Activated B cell treated with CpG ODN at 0.5 μM for 24 hours (primary cell): ENCODE data around the gene PLK5. TPM values are rescaled to one million over a fixed set of nuclear protein-coding genes. Genes with fewer than 3 reads are reported as not detected.
"Not testable (repeated sequence)": the region's sequence is repeated elsewhere in the genome, so short reads cannot be mapped to it uniquely, and the experiment has no call there.

Source experiments
- ATAC-seq: fragments of 200-7000 bp; cut with Tn5 transposase; one replicate; pipeline ENCODE4 v1.10.0; 2021; ENCODE audit warnings: low read depth, mild to moderate bottlenecking, moderate library complexity
- CTCF ChIA-PET: fragments of 350-600 bp; sonication (Branson Sonifier 250); formaldehyde crosslinking; loops from one replicate; lab custom pipeline; 2021; ENCODE audit warnings: antibody characterized with exemption; lab: Charles Lee
- POLR2A ChIA-PET: fragments of 350-600 bp; sonication (Branson Sonifier 250); formaldehyde crosslinking; loops from one replicate; lab custom pipeline; 2021; ENCODE audit warnings: antibody characterized with exemption; lab: Charles Lee
- DNase-seq: peaks from one replicate; pipeline ENCODE4 v3.0.0; 2022
- H3K27ac Mint-ChIP-seq: one replicate; pipeline ENCODE4 v1.8.0; 2020; ENCODE audit warnings: mixed read lengths
- H3K27me3 Mint-ChIP-seq: one replicate; pipeline ENCODE4 v1.8.0; 2021; ENCODE audit warnings: mixed read lengths
- H3K36me3 Mint-ChIP-seq: one replicate; pipeline ENCODE4 v1.8.0; 2021; ENCODE audit warnings: low read depth, mixed read lengths
- H3K4me1 Mint-ChIP-seq: one replicate; pipeline ENCODE4 v1.8.0; 2021; ENCODE audit warnings: mixed read lengths
- H3K4me3 Mint-ChIP-seq: one replicate; pipeline ENCODE4 v1.8.0; 2020; ENCODE audit warnings: mild to moderate bottlenecking, mixed read lengths
- H3K9me3 Mint-ChIP-seq: one replicate; pipeline ENCODE4 v1.8.0; 2020; ENCODE audit warnings: mixed read lengths
- intact Hi-C: fragments of 100-400 bp; cut with micrococcal nuclease; formaldehyde crosslinking; loops from one replicate; pipeline ENCODE4 v1.15.1; 2024
- total RNA-seq: library from RNA; stranded (reverse); gene quantifications from 2 replicates; pipeline ENCODE4 v1.2.3, GENCODE V29; 2022
- TF ChIP-seq, protein P1 (sequence below): fragments of 200-600 bp; IDR thresholded peaks from one replicate; pipeline ENCODE4 v1.8.0; 2022; ENCODE audit warnings: antibody characterized with exemption, mild to moderate bottlenecking

The PLK5 gene
- total RNA-seq, 1 donor from 2014 or later = not detected

- no peak overlapping the region for H3K27ac Mint-ChIP-seq
- H3K9me3 Mint-ChIP-seq = no peaks in the 10 kb centered on the region
- POLR2A ChIA-PET = interaction anchor here (0.6 kb wide), 1 partner anchor 86 kb away, joined by 5 read pairs; no protein-coding TSS in a partner anchor
- peaks cover under 1% of the 10 kb centered on the region for H3K4me1 Mint-ChIP-seq
- DNase-seq (no peak), ATAC-seq (no peak)
- CTCF ChIA-PET = no interaction called here
- no peak overlapping the region for H3K4me3 Mint-ChIP-seq
- intact Hi-C loops = no loop called here
- TF ChIP-seq, protein P1, sequence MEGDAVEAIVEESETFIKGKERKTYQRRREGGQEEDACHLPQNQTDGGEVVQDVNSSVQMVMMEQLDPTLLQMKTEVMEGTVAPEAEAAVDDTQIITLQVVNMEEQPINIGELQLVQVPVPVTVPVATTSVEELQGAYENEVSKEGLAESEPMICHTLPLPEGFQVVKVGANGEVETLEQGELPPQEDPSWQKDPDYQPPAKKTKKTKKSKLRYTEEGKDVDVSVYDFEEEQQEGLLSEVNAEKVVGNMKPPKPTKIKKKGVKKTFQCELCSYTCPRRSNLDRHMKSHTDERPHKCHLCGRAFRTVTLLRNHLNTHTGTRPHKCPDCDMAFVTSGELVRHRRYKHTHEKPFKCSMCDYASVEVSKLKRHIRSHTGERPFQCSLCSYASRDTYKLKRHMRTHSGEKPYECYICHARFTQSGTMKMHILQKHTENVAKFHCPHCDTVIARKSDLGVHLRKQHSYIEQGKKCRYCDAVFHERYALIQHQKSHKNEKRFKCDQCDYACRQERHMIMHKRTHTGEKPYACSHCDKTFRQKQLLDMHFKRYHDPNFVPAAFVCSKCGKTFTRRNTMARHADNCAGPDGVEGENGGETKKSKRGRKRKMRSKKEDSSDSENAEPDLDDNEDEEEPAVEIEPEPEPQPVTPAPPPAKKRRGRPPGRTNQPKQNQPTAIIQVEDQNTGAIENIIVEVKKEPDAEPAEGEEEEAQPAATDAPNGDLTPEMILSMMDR = no peak
- no peaks in the 10 kb centered on the region for H3K36me3 Mint-ChIP-seq
- H3K27me3 Mint-ChIP-seq = peaks cover 6% of the 10 kb centered on the region
Measured at GRCh38 chr19:1496714-1497577, 26.9 kb upstream of the PLK5 start.

DNA sequence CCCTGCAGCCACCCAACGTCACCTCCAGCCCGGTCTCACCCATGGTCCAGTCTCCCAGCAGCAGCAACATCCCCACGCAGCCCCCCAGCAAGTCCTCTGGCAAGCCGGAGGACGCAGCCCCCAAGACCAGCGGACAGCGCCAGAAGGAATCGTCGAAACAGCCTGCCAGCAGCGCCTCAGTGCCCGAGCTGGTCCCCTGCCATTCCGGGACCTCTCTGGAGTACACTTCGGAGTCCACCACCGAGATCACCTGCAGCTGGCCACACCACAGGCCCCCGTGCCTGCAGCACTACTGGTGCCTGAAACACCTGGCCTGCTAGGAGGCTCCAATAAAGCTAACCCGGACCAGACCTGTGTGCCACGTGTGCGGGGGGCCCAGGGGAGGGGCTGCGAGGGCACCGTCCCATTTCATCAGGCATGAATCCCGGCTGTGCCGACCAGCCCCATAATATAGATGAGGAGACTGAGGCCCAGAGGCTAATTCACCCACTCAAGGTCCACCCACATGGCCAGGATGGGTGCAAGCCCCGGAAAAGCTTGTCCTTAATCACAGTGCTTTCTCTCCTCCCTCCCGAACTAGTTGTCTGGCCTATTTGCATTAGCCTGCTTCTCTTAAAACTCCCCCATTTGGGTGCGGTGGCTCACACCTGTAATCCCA, 26.2 kb upstream of the PLK5 start:
- CTCF ChIA-PET = no interaction called here
- POLR2A ChIA-PET = interaction anchor here (0.6 to 0.7 kb wide), 3 partner anchors 85 to 566 kb away, joined by 4 to 6 read pairs (median 5); no protein-coding TSS in a partner anchor

DNA sequence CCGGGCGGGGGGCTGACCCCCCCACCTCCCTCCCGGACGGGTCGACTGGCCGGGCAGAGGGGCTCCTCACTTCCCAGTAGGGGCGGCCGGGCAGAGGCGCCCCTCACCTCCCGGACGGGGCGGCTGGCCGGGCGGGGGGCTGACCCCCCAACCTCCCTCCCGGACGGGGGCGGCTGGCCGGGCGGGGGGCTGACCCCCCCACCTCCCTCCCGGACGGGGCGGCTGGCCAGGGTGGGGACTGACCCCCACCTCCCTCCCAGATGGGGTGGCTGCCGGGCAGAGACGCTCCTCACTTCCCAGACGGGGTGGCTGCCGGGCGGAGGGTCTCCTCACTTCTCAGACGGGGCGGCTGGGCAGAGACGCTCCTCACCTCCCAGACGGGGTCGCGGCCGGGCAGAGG, 24.6 kb upstream of the PLK5 start:
- H3K9me3 Mint-ChIP-seq, POLR2A ChIA-PET, ATAC-seq, H3K27ac Mint-ChIP-seq, DNase-seq, CTCF ChIA-PET, H3K36me3 Mint-ChIP-seq, intact Hi-C loops, H3K4me1 Mint-ChIP-seq, H3K4me3 Mint-ChIP-seq: not testable (repeated sequence)
- H3K27me3 Mint-ChIP-seq = peaks cover 14% of the 10 kb centered on the region

More for the DNA sequence above, 26.2 kb upstream of the PLK5 start:
- no peak for ATAC-seq
- intact Hi-C loops = no loop called here
- Mint-ChIP-seq H3K27me3 (peaks cover 8% of the 10 kb centered on the region), H3K36me3 (no peaks in the 10 kb centered on the region), H3K9me3 (no peaks in the 10 kb centered on the region), H3K4me1 (no peaks in the 10 kb centered on the region), H3K27ac (no peak overlapping the region), H3K4me3 (no peak overlapping the region)
- DNase-seq = no peak
- TF ChIP-seq, protein P1 = no peak

DNA sequence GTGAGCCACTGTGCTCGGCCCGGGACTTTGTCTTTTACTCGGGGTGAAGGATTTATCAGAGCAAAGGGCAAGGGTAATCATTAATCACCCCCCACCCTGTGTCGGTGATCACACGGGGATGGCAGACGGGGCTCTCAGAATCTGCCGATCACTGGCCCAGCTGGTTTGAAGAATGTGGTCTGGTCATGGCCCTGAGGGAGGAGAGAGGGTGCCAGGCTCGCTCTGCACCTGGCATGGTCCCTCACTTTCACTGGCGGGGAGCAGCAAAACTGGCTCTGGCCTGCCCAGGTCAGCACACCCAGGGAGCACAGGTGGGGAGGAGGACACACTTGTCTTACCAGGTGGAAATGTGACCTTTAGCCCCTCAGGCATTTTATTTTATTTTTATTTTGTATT, 22.7 kb upstream of the PLK5 start:
- DNase-seq = no peak
- Mint-ChIP-seq H3K27me3 (peaks cover 26% of the 10 kb centered on the region), H3K4me1 (peaks cover under 1% of the 10 kb centered on the region), H3K36me3 (no peaks in the 10 kb centered on the region), H3K4me3 (no peak overlapping the region), H3K27ac (no peak overlapping the region), H3K9me3 (no peaks in the 10 kb centered on the region)
- ChIA-PET POLR2A (no interaction called here), CTCF (no interaction called here)
- no peak for ATAC-seq
- TF ChIP-seq, protein P1 = no peak
- intact Hi-C loops = no loop called here

- H3K36me3 Mint-ChIP-seq = no peaks in the 10 kb centered on the region
- H3K4me3 Mint-ChIP-seq = no peak overlapping the region
- H3K9me3 Mint-ChIP-seq = no peaks in the 10 kb centered on the region
- H3K27ac Mint-ChIP-seq = no peak overlapping the region
- POLR2A ChIA-PET = interaction anchor here (0.7 kb wide), 1 partner anchor 343 kb away, joined by 3 read pairs; no protein-coding TSS in a partner anchor
- CTCF ChIA-PET = no interaction called here
- intact Hi-C loops = no loop called here
- H3K27me3 Mint-ChIP-seq = peaks cover 28% of the 10 kb centered on the region
- ATAC-seq = no peak
- TF ChIP-seq, protein P1 = no peak
- peaks cover 4% of the 10 kb centered on the region for H3K4me1 Mint-ChIP-seq
- no peak for DNase-seq
Measured at GRCh38 chr19:1502433-1503088, 21.3 kb upstream of the PLK5 start.
